AG10803 (cell line): ENCODE data around the gene HERPUD1.

Source experiments
- DNase-seq: peaks from one replicate; pipeline ENCODE4 v3.0.0; 2010; ENCODE audit warnings: low read depth
- H3K4me3 ChIP-seq: 2 replicates; pipeline ENCODE4 v1.5.1; 2011; ENCODE audit warnings: mild to moderate bottlenecking, low read length, control low read depth
- TF ChIP-seq, protein P1 (sequence below): conservative IDR thresholded peaks from 2 replicates; pipeline ENCODE4 v1.5.1; 2011; ENCODE audit warnings: mild to moderate bottlenecking, low read length, control low read depth, inconsistent platforms

HERPUD1 gene

DNA sequence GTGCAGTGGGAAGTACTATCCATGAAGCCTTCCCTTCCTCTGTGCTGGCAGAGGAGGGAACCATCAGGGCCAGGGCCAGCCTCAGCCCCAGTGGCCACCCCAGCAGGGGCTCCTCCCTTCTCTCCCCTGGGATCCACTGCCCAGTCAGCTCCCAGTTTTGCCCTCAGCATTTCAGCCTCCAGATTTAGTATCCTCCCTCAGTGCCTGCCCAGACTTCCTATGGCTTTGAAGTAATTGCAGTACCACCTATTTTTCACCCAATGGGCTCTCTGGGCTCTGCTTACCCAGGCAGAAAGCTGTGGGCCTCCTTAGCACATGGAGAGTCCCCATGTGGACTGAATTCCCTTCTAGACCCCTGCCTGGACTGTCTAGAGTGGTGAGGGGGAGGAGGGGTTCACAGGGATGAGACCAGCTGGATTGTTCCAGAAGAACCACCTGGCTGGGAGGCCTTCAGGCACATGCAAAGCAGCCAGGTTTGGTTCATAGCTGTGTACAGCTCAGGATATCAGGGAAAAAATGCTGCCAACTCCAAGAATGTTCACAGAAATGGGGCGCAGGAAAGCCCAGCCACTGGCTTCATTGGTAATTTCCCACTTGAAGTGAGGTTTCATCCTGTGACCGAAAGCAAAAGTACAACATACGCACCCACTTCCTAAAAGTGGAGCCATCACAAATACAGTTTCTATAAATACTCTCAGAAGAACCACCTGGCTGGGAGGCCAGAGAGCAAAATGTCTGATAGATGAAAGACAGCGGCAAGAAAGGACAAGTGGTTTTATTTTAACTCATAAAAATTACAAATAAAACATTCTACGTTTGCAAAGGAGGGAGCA is 15.2 kb upstream of the HERPUD1 start:
- TF ChIP-seq, protein P1, sequence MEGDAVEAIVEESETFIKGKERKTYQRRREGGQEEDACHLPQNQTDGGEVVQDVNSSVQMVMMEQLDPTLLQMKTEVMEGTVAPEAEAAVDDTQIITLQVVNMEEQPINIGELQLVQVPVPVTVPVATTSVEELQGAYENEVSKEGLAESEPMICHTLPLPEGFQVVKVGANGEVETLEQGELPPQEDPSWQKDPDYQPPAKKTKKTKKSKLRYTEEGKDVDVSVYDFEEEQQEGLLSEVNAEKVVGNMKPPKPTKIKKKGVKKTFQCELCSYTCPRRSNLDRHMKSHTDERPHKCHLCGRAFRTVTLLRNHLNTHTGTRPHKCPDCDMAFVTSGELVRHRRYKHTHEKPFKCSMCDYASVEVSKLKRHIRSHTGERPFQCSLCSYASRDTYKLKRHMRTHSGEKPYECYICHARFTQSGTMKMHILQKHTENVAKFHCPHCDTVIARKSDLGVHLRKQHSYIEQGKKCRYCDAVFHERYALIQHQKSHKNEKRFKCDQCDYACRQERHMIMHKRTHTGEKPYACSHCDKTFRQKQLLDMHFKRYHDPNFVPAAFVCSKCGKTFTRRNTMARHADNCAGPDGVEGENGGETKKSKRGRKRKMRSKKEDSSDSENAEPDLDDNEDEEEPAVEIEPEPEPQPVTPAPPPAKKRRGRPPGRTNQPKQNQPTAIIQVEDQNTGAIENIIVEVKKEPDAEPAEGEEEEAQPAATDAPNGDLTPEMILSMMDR = no peak
- no peak overlapping the region for H3K4me3 ChIP-seq
- DNase-seq = no peak

DNA sequence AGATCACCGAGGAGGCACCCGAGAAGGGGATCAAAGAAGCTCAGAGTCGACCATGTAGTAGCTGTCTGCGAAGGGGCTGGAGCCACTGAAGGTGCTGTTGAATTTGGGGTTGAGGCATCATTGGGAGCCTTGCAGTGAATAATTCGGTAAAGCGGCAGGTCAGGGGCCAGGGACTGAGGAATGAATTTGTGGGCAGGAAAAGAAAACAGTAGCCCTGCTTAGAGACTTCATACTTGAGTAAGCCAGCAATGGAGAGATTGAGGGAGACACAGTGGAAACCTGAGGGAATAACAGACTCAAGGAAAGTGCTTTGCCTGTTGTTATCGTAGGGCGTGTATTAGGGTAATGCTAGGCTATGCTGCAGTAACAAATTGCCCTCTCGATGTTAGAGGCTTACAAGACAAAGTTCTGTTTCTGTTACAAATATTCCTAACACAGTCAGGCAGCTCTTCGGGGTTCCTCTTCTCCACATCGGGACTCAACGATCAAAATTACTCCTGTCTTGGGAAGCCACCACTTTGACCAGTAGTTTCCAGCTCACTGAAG is 13.4 kb upstream of the HERPUD1 start:
- no peak for DNase-seq
- TF ChIP-seq, protein P1 = no peak
- no peak overlapping the region for H3K4me3 ChIP-seq

DNA sequence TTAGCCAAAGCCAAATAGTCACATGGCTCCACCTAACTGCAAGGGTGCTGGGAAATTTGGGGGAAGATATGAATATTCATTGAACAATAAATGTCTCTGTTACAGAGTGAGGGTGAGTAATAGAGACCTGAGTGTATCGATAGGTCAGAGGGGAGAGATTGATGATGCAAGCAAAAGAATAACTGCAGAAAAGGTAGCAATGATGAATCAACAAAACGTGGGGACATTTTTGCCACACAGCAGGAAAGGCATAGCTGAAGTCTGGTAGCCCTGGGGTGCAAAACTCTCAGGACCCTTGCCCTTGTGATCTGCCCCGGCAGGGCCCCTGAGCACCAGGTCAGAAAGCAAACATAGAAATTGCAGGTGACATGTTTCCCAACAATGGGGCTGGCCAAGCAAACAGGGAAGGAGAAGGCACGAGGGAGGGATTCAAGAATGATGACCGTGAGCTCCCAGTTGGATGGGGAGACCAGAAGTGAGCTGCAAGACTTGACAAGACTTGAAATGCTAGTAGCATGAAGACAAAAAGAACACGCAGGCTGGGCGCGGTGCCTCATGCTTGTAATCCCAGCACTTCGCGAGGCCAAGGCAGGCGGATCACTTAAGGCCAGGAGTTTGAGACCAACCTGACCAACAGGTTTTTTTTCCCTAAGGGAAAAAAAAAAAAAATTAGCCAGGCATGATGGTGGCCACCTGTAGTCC is 12.7 kb upstream of the HERPUD1 start:
- TF ChIP-seq, protein P1 = no peak
- DNase-seq = no peak
- no peak overlapping the region for H3K4me3 ChIP-seq

DNA sequence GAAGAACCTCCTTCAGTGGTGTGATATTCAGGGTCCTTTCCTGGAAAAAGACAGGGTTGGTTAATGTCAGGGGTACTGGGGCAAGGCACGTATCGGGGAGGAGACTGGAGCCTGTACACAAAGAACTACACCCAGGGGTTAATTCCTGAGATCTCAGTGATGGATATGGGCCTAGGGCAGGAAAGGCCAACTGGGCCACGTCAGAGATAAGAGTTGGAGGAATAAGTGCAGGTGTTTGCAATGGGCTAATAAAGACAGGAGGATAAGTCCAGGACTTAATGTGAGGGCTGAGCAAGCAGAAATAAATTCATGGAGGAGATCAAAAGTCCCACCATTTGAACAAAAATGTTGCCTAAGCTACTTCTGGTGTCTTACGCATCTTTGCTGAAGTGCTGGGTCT is 10.4 kb upstream of the HERPUD1 start:
- TF ChIP-seq, protein P1 = no peak
- no peak overlapping the region for H3K4me3 ChIP-seq
- no peak for DNase-seq

DNA sequence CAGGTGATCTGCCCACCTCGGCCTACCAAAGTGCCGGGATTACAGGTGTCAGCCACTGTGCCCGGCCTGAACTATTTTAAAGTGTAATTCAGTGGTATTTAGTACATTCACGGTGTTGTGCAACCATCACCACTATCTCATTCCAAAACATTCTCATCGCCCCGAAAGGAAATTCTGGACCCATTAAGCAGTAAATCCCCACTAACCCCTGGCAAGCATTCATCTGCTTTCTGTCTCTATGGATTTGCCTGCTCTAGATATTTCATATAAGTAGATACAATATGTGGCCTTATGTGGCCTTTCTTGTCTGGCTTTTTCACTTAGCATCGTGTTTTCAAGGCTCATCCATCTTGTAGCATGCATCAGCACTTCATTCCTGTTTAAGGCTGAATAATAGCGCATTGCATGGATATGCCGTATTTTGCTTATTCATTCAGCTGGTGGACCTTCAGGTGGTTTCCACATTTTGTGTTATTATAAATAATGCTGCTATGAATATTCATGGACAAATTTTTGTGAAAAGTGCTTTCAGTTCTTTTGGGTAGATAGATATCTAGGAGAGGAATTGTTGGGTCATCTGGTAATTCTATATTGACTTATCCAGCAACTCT is 8.4 kb upstream of the HERPUD1 start:
- DNase-seq = peak; percentile 74
- H3K4me3 ChIP-seq = no peak overlapping the region
- TF ChIP-seq, protein P1 = no peak

DNA sequence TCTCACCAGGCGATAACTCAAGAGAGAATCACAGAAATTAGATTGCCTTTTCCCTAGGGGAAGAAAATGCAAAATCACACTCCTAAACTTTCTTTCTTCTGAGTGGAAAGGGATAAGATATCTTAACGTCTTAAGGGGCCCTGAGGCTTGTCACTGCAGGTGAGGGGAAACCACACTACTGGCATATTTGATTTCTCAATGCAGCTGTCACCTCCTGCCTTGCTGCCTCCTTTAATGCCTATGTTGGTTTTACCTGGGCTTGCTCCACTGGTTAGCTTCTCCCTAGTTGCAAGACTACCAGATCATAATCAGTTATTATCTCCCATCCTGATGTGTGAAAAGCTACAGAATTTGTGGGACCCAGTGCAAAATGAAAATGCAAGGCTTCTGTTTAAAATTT is 4.5 kb upstream of the HERPUD1 start:
- DNase-seq = no peak
- TF ChIP-seq, protein P1 = no peak
- no peak overlapping the region for H3K4me3 ChIP-seq
